ENCODE measurements around the gene TGM5.

DNA sequence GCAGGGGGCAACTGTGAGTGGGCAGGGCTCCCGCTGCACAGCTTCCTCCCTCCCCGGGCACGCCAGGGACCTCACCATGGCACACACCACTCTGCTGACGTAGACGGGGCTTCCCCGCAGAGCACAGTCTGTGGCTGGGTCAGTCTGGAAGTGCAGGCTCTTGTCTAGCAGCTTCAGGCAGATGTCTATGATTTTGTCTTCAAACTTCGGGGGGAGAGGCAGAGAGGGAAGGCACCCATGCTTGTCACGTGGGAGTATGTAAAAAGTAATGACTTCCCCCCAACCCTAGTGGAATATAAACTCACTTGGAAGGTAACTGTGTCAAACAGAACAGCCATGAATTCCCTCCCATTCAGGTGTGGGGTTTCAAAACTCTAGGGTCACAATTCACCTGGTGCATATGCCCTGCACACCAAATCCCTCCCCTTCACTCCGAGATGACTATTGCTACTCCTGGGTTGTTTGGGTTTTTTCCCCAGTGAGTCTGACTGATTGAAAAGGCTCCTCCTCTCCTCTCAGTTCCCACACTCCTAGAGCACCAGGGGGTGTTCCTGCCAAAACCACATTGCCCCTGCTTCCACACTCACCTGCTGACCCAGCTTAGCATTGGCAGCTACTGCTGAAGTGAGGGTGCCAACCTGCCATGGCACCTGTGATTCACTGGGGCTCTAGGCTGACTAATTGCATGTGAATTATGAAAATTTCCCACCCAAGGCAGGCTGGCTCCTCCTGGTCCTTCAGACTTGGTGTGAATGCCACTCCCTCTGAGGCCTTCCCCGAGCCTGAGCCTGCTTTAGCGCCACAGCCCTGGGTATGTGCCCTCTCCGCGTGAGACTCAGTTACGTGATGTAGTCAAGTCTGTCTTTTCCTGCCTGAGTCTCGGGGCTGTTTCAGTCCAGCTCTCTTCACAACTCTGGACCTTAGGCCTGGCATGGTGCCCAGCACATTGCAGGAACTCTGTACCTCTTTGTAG lies 13.0 kb downstream of the TGM5 start:
- peak in 1 of 3 donors; percentile 33 for TF ChIP-seq POLR2AphosphoS5 (IDR thresholded peaks at IDR 0.05)
- TF ChIP-seq CTCF (IDR thresholded peaks at IDR 0.05), result no peak

All from suprapubic skin (tissue), 3 donors.